ENCODE measurements around the gene MAP9. TPM values are rescaled to one million over a fixed set of nuclear protein-coding genes. Genes with fewer than 3 reads are reported as not detected.

Gene MAP9
- total and polyA plus RNA-seq, 2 donors (not counting 3 experiments of a cell fraction or from before 2014, with no cell fraction given), result 0.17 to 1.3 TPM

GRCh38 chr4:155415662-155416061, 38.9 kb upstream of the MAP9 start:
- Histone ChIP-seq H3K27me3 (ENCODE audit: control insufficient read depth in 2 of 2, insufficient read depth in 2 of 2, low read length in 2 of 2) (peaks cover 0 to 1% of the 10 kb centered on the region in 2 experiments), H3K9me1 (replicated peaks; ENCODE audit: control insufficient read depth, extremely low read depth, insufficient read depth, low read length) (no peaks in the 10 kb centered on the region), H3K27ac (ENCODE audit: insufficient read depth, low read depth, low read length) (no peak overlapping the region), H2AFZ (ENCODE audit: low read depth, low read length) (no peak overlapping the region), H3K36me3 (ENCODE audit: control insufficient read depth in 2 of 2, extremely low read depth in 1 of 2, insufficient read depth in 2 of 2, low read length in 2 of 2) (no peaks in the 10 kb centered on the region), H3K9me3 (replicated peaks; ENCODE audit: control insufficient read depth, insufficient read depth, low read length) (no peaks in the 10 kb centered on the region), H3K4me2 (ENCODE audit: insufficient read depth, low read length) (no peak overlapping the region), H3K9ac (replicated peaks; ENCODE audit: extremely low read depth, insufficient read depth, low read length) (no peak overlapping the region), H3K79me2 (ENCODE audit: control insufficient read depth, insufficient read depth, low read length) (no peaks in the 10 kb centered on the region), H3K4me3 (replicated peaks in 1 of 3; ENCODE audit: insufficient read depth in 1 of 3, low read depth in 1 of 3, low read length in 3 of 3) (no peak overlapping the region), H3K4me1 (ENCODE audit: control insufficient read depth, extremely low read depth, insufficient read depth, low read length) (no peaks in the 10 kb centered on the region), H4K20me1 (replicated peaks; ENCODE audit: control insufficient read depth, extremely low read depth, insufficient read depth, low read length) (no peaks in the 10 kb centered on the region)
- DNase-seq (ENCODE audit: low read depth, low spot score) (no peak), FAIRE-seq (no peak)
- CTCF ChIA-PET, result interaction anchor here (0.9 kb wide), 1 partner anchor 11 kb away, joined by 3 read pairs; no protein-coding TSS in a partner anchor
- intact Hi-C loops (cut with micrococcal nuclease), result no loop called here
- no TSS peak for BruUV-seq (replicated peaks)
- dilution Hi-C loops (cut with MboI; ENCODE audit: extremely low pct_ligation_motif_present, low sequenced_read_pairs), result no loop called here
- POLR2A ChIA-PET, result no interaction called here
- TF ChIP-seq FOS (IDR thresholded peaks at IDR 0.05; ENCODE audit: borderline replicate concordance, insufficient read depth, low read length) (no peak), CTCF (IDR thresholded peaks at IDR 0.05; ENCODE audit: extremely low read depth in 1 of 2, insufficient read depth in 1 of 2, low read depth in 1 of 2, low read length in 2 of 2) (no peak), MYC (IDR thresholded peaks at IDR 0.05; ENCODE audit: low read depth, low read length) (no peak), GATA2 (IDR thresholded peaks at IDR 0.05; ENCODE audit: insufficient read depth, insufficient read length, low read depth, low read length) (no peak), POLR2AphosphoS5 (IDR thresholded peaks at IDR 0.05; ENCODE audit: insufficient read depth, low read depth, low read length) (no peak), EZH2 (IDR thresholded peaks at IDR 0.05; ENCODE audit: borderline replicate concordance, low read depth, low read length, severe bottlenecking) (no peak), JUN (IDR thresholded peaks at IDR 0.05; ENCODE audit: borderline replicate concordance, insufficient read depth, insufficient read length, low read depth) (no peak), POLR2A (IDR thresholded peaks at IDR 0.05; ENCODE audit: low read depth, low read length) (no peak)
- TF ChIP-seq, protein P1, sequence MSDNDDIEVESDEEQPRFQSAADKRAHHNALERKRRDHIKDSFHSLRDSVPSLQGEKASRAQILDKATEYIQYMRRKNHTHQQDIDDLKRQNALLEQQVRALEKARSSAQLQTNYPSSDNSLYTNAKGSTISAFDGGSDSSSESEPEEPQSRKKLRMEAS (IDR thresholded peaks at IDR 0.05; ENCODE audit: insufficient read depth, insufficient read length), result no peak

Data from endothelial cell of umbilical vein (primary cell).